ENCODE results near the gene PPP3CB. TPM values are rescaled to one million over a fixed set of nuclear protein-coding genes. Genes with fewer than 3 reads are reported as not detected.

The PPP3CB gene
- total RNA-seq, 1 experiment from 2014 or later = 27.5 TPM

- no peaks in the 10 kb centered on the region for H3K9me3 Mint-ChIP-seq (ENCODE audit: low read depth, unreplicated experiment)
- CTCF ChIA-PET = interaction anchor here (0.6 kb wide), 1 partner anchor 75 kb away, joined by 3 read pairs; no protein-coding TSS in a partner anchor
- intact Hi-C loops (cut with micrococcal nuclease; ENCODE audit: unreplicated experiment) = no loop called here
- no peak overlapping the region for H3K27ac Mint-ChIP-seq (ENCODE audit: unreplicated experiment)
- H3K4me3 Mint-ChIP-seq (ENCODE audit: low read depth, unreplicated experiment) = no peak overlapping the region
- no peak for TF ChIP-seq CTCF (IDR thresholded peaks at IDR 0.05; ENCODE audit: unreplicated experiment)
- no peaks in the 10 kb centered on the region for H3K36me3 Mint-ChIP-seq (ENCODE audit: insufficient read depth, unreplicated experiment)
- DNase-seq = no peak
- BruUV-seq (replicated peaks) = no TSS peak
- H3K4me1 Mint-ChIP-seq (ENCODE audit: low read depth, unreplicated experiment) = no peaks in the 10 kb centered on the region
- no peaks in the 10 kb centered on the region for H3K27me3 Mint-ChIP-seq (ENCODE audit: unreplicated experiment)
Measured at GRCh38 chr10:73460897-73461296, 34.9 kb downstream of the PPP3CB start.

GRCh38 chr10:73459683-73460314 is 36.0 kb downstream of the PPP3CB start:
- CTCF ChIA-PET = no interaction called here

GRCh38 chr10:73456187-73456890 is 39.5 kb downstream of the PPP3CB start:
- no TSS peak for BruUV-seq (replicated peaks)
- Mint-ChIP-seq H3K4me3 (ENCODE audit: low read depth, unreplicated experiment) (no peak overlapping the region), H3K36me3 (ENCODE audit: insufficient read depth, unreplicated experiment) (no peaks in the 10 kb centered on the region), H3K4me1 (ENCODE audit: low read depth, unreplicated experiment) (no peaks in the 10 kb centered on the region), H3K27me3 (ENCODE audit: unreplicated experiment) (no peaks in the 10 kb centered on the region), H3K9me3 (ENCODE audit: low read depth, unreplicated experiment) (no peaks in the 10 kb centered on the region), H3K27ac (ENCODE audit: unreplicated experiment) (no peak overlapping the region)
- intact Hi-C loops (cut with micrococcal nuclease; ENCODE audit: unreplicated experiment) = no loop called here
- TF ChIP-seq CTCF (IDR thresholded peaks at IDR 0.05; ENCODE audit: unreplicated experiment) = no peak
- CTCF ChIA-PET = interaction anchor here (0.6 kb wide), 1 partner anchor 150 kb away, joined by 3 read pairs; no protein-coding TSS in a partner anchor
- no peak for DNase-seq

More at GRCh38 chr10:73459683-73460314, 36.0 kb downstream of the PPP3CB start:
- Mint-ChIP-seq H3K4me1 (ENCODE audit: low read depth, unreplicated experiment) (no peaks in the 10 kb centered on the region), H3K27ac (ENCODE audit: unreplicated experiment) (no peak overlapping the region), H3K36me3 (ENCODE audit: insufficient read depth, unreplicated experiment) (no peaks in the 10 kb centered on the region), H3K4me3 (ENCODE audit: low read depth, unreplicated experiment) (no peak overlapping the region), H3K27me3 (ENCODE audit: unreplicated experiment) (no peaks in the 10 kb centered on the region), H3K9me3 (ENCODE audit: low read depth, unreplicated experiment) (no peaks in the 10 kb centered on the region)
- no peak for TF ChIP-seq CTCF (IDR thresholded peaks at IDR 0.05; ENCODE audit: unreplicated experiment)
- BruUV-seq (replicated peaks) = no TSS peak
- DNase-seq = no peak
- intact Hi-C loops (cut with micrococcal nuclease; ENCODE audit: unreplicated experiment) = no loop called here

GRCh38 chr10:73449113-73449512 is 46.7 kb downstream of the PPP3CB start:
- TF ChIP-seq CTCF (IDR thresholded peaks at IDR 0.05; ENCODE audit: unreplicated experiment) = no peak
- CTCF ChIA-PET = no interaction called here
- H3K4me3 Mint-ChIP-seq (ENCODE audit: low read depth, unreplicated experiment) = no peak overlapping the region
- intact Hi-C loops (cut with micrococcal nuclease; ENCODE audit: unreplicated experiment) = no loop called here
- H3K9me3 Mint-ChIP-seq (ENCODE audit: low read depth, unreplicated experiment) = no peaks in the 10 kb centered on the region
- BruUV-seq (replicated peaks) = no TSS peak
- H3K36me3 Mint-ChIP-seq (ENCODE audit: insufficient read depth, unreplicated experiment) = peaks cover 7% of the 10 kb centered on the region
- no peaks in the 10 kb centered on the region for H3K4me1 Mint-ChIP-seq (ENCODE audit: low read depth, unreplicated experiment)
- H3K27ac Mint-ChIP-seq (ENCODE audit: unreplicated experiment) = no peak overlapping the region
- no peaks in the 10 kb centered on the region for H3K27me3 Mint-ChIP-seq (ENCODE audit: unreplicated experiment)
- DNase-seq = no peak

Measured in Calu3 (cell line).